GM23338 (cell line): ENCODE results near the gene C11orf65. TPM values are rescaled to one million over a fixed set of nuclear protein-coding genes. Genes with fewer than 3 reads are reported as not detected.

Experiments
- ATAC-seq: fragments of 200-7000 bp; cut with Tn5 transposase; 3 replicates; pipeline ENCODE4 v1.9.1; 2020
- DNase-seq: peaks from one replicate; pipeline ENCODE4 v3.0.0-alpha.2; 2015; ENCODE audit warnings: low spot score
- H2AFZ ChIP-seq: fragments of 200-600 bp; sonication (generic); 2 replicates; pipeline ENCODE4 v1.8.0; 2016; ENCODE audit warnings: antibody characterized with exemption, mild to moderate bottlenecking, moderate library complexity
- H3F3A ChIP-seq: fragments of 200-600 bp; sonication (generic); replicated peaks from 2 replicates; pipeline ENCODE4 v1.8.0; 2017; ENCODE audit warnings: antibody characterized with exemption, mixed run types, low read depth
- H3K27ac ChIP-seq: fragments of 200-600 bp; sonication (generic); 2 replicates; pipeline ENCODE4 v1.6.1; 2016; ENCODE audit warnings: low read depth
- H3K27me3 ChIP-seq: fragments of 200-600 bp; sonication (generic); 2 replicates; pipeline ENCODE4 v1.8.0; 2016; ENCODE audit warnings: mild to moderate bottlenecking, mixed run types, moderate library complexity; ENCODE audit not compliant: insufficient read depth
- H3K36me3 ChIP-seq: fragments of 200-600 bp; sonication (generic); 2 replicates; pipeline ENCODE4 v1.8.0; 2016; ENCODE audit warnings: mild to moderate bottlenecking; ENCODE audit not compliant: insufficient read depth
- H3K4me1 ChIP-seq: fragments of 200-600 bp; sonication (generic); 2 replicates; pipeline ENCODE4 v1.8.0; 2016; ENCODE audit warnings: mild to moderate bottlenecking, moderate library complexity; ENCODE audit not compliant: insufficient read depth
- H3K4me2 ChIP-seq: fragments of 200-600 bp; sonication (generic); 2 replicates; pipeline ENCODE4 v1.7.1; 2017; ENCODE audit warnings: mixed run types
- H3K4me3 ChIP-seq: fragments of 200-600 bp; sonication (generic); 2 replicates; pipeline ENCODE4 v1.6.1; 2016; ENCODE audit warnings: mixed run types
- H3K79me2 ChIP-seq: fragments of 200-600 bp; sonication (generic); replicated peaks from 2 replicates; pipeline ENCODE4 v1.8.0; 2017; ENCODE audit warnings: mild to moderate bottlenecking; ENCODE audit not compliant: insufficient read depth
- H3K9me2 ChIP-seq: fragments of 200-600 bp; sonication (generic); 2 replicates; pipeline ENCODE4 v1.8.0; 2017; ENCODE audit not compliant: insufficient read depth
- H4K20me1 ChIP-seq: fragments of 200-600 bp; sonication (generic); replicated peaks from 2 replicates; pipeline ENCODE4 v1.8.0; 2017; ENCODE audit warnings: mild to moderate bottlenecking; ENCODE audit not compliant: insufficient read depth
- H3K27ac Mint-ChIP-seq: 2 replicates; pipeline ENCODE4 v1.8.0; 2020; ENCODE audit warnings: inconsistent platforms, mild to moderate bottlenecking, moderate library complexity, mixed read lengths
- H3K27me3 Mint-ChIP-seq: 3 replicates; pipeline ENCODE4 v1.8.0; 2022; ENCODE audit warnings: low read depth, mild to moderate bottlenecking, moderate library complexity, mixed read lengths, inconsistent platforms; ENCODE audit not compliant: insufficient read depth, poor library complexity
- H3K36me3 Mint-ChIP-seq: 3 replicates; pipeline ENCODE4 v1.8.0; 2021; ENCODE audit warnings: low read depth, mild to moderate bottlenecking, inconsistent platforms, moderate library complexity, mixed read lengths
- H3K4me1 Mint-ChIP-seq: 3 replicates; pipeline ENCODE4 v1.8.0; 2020; ENCODE audit warnings: mild to moderate bottlenecking, inconsistent platforms, mixed read lengths
- H3K4me3 Mint-ChIP-seq: 3 replicates; pipeline ENCODE4 v1.8.0; 2021; ENCODE audit warnings: moderate library complexity, mild to moderate bottlenecking, inconsistent platforms, mixed read lengths
- H3K9me3 Mint-ChIP-seq: 3 replicates; pipeline ENCODE4 v1.8.0; 2020; ENCODE audit warnings: moderate library complexity, mild to moderate bottlenecking, inconsistent platforms, mixed read lengths
- CREB1 ChIP-seq: fragments of 250-450 bp; sonication (Bioruptor Pico); IDR thresholded peaks from 2 replicates; pipeline ENCODE4 v1.5.0; 2020; ENCODE audit warnings: low read depth, mild to moderate bottlenecking, moderate library complexity
- EZH2 ChIP-seq: fragments of 200-600 bp; sonication (generic); IDR thresholded peaks from one replicate; pipeline ENCODE4 v1.8.0; 2017; ENCODE audit warnings: antibody characterized with exemption, mild to moderate bottlenecking, low read depth; ENCODE audit not compliant: unreplicated experiment
- EZH2phosphoT487 ChIP-seq: fragments of 200-600 bp; sonication (generic); IDR thresholded peaks from one replicate; pipeline ENCODE4 v1.8.1; 2018; ENCODE audit warnings: antibody characterized with exemption; ENCODE audit not compliant: unreplicated experiment
- JUNB ChIP-seq: IDR thresholded peaks from one replicate; pipeline ENCODE4 v1.6.1; 2016; ENCODE audit warnings: antibody characterized with exemption; ENCODE audit not compliant: unreplicated experiment
- NANOG ChIP-seq: IDR thresholded peaks from 2 replicates; pipeline ENCODE4 v1.6.1; 2016; ENCODE audit warnings: antibody characterized with exemption, borderline replicate concordance
- POLR2AphosphoS5 ChIP-seq: IDR thresholded peaks from 2 replicates; pipeline ENCODE4 v1.6.1; 2016; ENCODE audit warnings: antibody characterized with exemption, low read depth
- STAT1 ChIP-seq: IDR thresholded peaks from one replicate; pipeline ENCODE4 v1.6.1; 2016; ENCODE audit warnings: antibody characterized with exemption; ENCODE audit not compliant: unreplicated experiment
- ZNF114 ChIP-seq: fragments of 250-450 bp; sonication (Bioruptor Pico); IDR thresholded peaks from 2 replicates; pipeline ENCODE4 v1.5.0; 2020; ENCODE audit warnings: mild to moderate bottlenecking, moderate library complexity
- ZNF331 ChIP-seq: fragments of 250-450 bp; sonication (Bioruptor Pico); IDR thresholded peaks from 2 replicates; pipeline ENCODE4 v1.5.0; 2020; ENCODE audit warnings: low read depth, mild to moderate bottlenecking, moderate library complexity
- polyA plus RNA-seq: library from polyadenylated mRNA; unstranded; fragments of >200 nt; fragmentation: Nextera tagmentation; extraction: Ambion mirVana; gene quantifications from 2 replicates; pipeline ENCODE4 v1.2.1, GENCODE V29; 2016
- total RNA-seq: library from RNA; depleted of rRNA; stranded (reverse); fragments of >200 nt; shearing (Covaris generic); gene quantifications from 2 replicates; pipeline ENCODE4 v1.2.3, GENCODE V29; 2014
- TF ChIP-seq, protein P1 (sequence below): IDR thresholded peaks from one replicate; pipeline ENCODE4 v1.6.1; 2018; ENCODE audit warnings: antibody characterized with exemption; ENCODE audit not compliant: unreplicated experiment
- TF ChIP-seq, protein P2 (sequence below), 2 experiments: fragments of 200-600 bp in 1 of 2; sonication (generic) in 1 of 2; conservative IDR thresholded peaks; 2 replicates each; pipeline versions ENCODE4 v1.5.1 to v1.6.1; 2016 to 2017; ENCODE audit warnings: antibody characterized with exemption in 2 of 2, low read depth in 2 of 2, mild to moderate bottlenecking in 2 of 2, moderate library complexity in 1 of 2
- TF ChIP-seq, protein P3 (sequence below): IDR thresholded peaks from 2 replicates; pipeline ENCODE4 v1.6.1; 2016; ENCODE audit warnings: antibody characterized with exemption
- TF ChIP-seq, protein P4 (sequence below): fragments of 250-450 bp; sonication (Bioruptor Pico); IDR thresholded peaks from 2 replicates; pipeline ENCODE4 v1.5.0; 2020; ENCODE audit warnings: mild to moderate bottlenecking, moderate library complexity

The C11orf65 gene
- total and polyA plus RNA-seq, 2 experiments from 2014 or later: 0.21 to 1.7 TPM

DNA sequence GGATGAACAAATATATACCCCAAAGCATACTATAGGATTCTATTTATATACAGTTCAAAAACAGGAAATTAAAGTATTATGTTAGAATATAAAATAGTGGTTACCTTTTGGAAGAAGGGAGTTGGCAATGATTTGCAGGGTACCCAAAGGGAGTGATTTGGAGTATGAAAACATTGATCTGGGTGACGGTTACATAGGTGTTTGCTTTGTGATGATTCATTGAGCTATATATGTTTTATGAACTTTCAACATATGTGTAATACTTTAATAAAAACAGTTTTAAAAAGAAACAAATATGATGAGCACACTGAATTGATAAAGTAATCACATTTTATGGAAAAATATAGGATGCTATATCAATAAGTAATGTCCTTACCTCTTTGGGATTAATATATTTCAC, 36.0 kb downstream of the C11orf65 start:
- no peak overlapping the region for H3K27ac Mint-ChIP-seq
- no peaks in the 10 kb centered on the region for H4K20me1 ChIP-seq
- H3K27me3 Mint-ChIP-seq: peaks cover 4% of the 10 kb centered on the region
- H3K4me2 ChIP-seq: no peak overlapping the region
- H3K27me3 ChIP-seq: no peaks in the 10 kb centered on the region
- peaks cover 20% of the 10 kb centered on the region for H3K9me3 Mint-ChIP-seq
- peaks cover 5% of the 10 kb centered on the region; the same call in 1 of the 2 replicates for H3K9me2 ChIP-seq
- H3K79me2 ChIP-seq: no peaks in the 10 kb centered on the region
- DNase-seq (no peak), ATAC-seq (no peak)
- H2AFZ ChIP-seq: no peak overlapping the region
- H3K36me3 Mint-ChIP-seq: peaks cover 2% of the 10 kb centered on the region; the same call in 1 of the 3 replicates
- H3K4me3 Mint-ChIP-seq: no peak overlapping the region
- H3K27ac ChIP-seq: no peak overlapping the region
- H3F3A ChIP-seq: no peaks in the 10 kb centered on the region
- TF ChIP-seq JUNB (no peak), EZH2phosphoT487 (no peak), POLR2AphosphoS5 (no peak), CREB1 (no peak), STAT1 (no peak), ZNF114 (CRISPR knock-in tag) (no peak), NANOG (no peak), EZH2 (no peak), ZNF331 (CRISPR knock-in tag) (no peak)
- TF ChIP-seq, protein P1, sequence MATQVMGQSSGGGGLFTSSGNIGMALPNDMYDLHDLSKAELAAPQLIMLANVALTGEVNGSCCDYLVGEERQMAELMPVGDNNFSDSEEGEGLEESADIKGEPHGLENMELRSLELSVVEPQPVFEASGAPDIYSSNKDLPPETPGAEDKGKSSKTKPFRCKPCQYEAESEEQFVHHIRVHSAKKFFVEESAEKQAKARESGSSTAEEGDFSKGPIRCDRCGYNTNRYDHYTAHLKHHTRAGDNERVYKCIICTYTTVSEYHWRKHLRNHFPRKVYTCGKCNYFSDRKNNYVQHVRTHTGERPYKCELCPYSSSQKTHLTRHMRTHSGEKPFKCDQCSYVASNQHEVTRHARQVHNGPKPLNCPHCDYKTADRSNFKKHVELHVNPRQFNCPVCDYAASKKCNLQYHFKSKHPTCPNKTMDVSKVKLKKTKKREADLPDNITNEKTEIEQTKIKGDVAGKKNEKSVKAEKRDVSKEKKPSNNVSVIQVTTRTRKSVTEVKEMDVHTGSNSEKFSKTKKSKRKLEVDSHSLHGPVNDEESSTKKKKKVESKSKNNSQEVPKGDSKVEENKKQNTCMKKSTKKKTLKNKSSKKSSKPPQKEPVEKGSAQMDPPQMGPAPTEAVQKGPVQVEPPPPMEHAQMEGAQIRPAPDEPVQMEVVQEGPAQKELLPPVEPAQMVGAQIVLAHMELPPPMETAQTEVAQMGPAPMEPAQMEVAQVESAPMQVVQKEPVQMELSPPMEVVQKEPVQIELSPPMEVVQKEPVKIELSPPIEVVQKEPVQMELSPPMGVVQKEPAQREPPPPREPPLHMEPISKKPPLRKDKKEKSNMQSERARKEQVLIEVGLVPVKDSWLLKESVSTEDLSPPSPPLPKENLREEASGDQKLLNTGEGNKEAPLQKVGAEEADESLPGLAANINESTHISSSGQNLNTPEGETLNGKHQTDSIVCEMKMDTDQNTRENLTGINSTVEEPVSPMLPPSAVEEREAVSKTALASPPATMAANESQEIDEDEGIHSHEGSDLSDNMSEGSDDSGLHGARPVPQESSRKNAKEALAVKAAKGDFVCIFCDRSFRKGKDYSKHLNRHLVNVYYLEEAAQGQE: no peak
- TF ChIP-seq, protein P2, sequence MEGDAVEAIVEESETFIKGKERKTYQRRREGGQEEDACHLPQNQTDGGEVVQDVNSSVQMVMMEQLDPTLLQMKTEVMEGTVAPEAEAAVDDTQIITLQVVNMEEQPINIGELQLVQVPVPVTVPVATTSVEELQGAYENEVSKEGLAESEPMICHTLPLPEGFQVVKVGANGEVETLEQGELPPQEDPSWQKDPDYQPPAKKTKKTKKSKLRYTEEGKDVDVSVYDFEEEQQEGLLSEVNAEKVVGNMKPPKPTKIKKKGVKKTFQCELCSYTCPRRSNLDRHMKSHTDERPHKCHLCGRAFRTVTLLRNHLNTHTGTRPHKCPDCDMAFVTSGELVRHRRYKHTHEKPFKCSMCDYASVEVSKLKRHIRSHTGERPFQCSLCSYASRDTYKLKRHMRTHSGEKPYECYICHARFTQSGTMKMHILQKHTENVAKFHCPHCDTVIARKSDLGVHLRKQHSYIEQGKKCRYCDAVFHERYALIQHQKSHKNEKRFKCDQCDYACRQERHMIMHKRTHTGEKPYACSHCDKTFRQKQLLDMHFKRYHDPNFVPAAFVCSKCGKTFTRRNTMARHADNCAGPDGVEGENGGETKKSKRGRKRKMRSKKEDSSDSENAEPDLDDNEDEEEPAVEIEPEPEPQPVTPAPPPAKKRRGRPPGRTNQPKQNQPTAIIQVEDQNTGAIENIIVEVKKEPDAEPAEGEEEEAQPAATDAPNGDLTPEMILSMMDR (conservative IDR thresholded peaks at IDR 0.05; ENCODE audit: low read depth in 2 of 2): no peak
- TF ChIP-seq, protein P3, sequence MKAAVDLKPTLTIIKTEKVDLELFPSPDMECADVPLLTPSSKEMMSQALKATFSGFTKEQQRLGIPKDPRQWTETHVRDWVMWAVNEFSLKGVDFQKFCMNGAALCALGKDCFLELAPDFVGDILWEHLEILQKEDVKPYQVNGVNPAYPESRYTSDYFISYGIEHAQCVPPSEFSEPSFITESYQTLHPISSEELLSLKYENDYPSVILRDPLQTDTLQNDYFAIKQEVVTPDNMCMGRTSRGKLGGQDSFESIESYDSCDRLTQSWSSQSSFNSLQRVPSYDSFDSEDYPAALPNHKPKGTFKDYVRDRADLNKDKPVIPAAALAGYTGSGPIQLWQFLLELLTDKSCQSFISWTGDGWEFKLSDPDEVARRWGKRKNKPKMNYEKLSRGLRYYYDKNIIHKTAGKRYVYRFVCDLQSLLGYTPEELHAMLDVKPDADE: no peak
- TF ChIP-seq, protein P4, sequence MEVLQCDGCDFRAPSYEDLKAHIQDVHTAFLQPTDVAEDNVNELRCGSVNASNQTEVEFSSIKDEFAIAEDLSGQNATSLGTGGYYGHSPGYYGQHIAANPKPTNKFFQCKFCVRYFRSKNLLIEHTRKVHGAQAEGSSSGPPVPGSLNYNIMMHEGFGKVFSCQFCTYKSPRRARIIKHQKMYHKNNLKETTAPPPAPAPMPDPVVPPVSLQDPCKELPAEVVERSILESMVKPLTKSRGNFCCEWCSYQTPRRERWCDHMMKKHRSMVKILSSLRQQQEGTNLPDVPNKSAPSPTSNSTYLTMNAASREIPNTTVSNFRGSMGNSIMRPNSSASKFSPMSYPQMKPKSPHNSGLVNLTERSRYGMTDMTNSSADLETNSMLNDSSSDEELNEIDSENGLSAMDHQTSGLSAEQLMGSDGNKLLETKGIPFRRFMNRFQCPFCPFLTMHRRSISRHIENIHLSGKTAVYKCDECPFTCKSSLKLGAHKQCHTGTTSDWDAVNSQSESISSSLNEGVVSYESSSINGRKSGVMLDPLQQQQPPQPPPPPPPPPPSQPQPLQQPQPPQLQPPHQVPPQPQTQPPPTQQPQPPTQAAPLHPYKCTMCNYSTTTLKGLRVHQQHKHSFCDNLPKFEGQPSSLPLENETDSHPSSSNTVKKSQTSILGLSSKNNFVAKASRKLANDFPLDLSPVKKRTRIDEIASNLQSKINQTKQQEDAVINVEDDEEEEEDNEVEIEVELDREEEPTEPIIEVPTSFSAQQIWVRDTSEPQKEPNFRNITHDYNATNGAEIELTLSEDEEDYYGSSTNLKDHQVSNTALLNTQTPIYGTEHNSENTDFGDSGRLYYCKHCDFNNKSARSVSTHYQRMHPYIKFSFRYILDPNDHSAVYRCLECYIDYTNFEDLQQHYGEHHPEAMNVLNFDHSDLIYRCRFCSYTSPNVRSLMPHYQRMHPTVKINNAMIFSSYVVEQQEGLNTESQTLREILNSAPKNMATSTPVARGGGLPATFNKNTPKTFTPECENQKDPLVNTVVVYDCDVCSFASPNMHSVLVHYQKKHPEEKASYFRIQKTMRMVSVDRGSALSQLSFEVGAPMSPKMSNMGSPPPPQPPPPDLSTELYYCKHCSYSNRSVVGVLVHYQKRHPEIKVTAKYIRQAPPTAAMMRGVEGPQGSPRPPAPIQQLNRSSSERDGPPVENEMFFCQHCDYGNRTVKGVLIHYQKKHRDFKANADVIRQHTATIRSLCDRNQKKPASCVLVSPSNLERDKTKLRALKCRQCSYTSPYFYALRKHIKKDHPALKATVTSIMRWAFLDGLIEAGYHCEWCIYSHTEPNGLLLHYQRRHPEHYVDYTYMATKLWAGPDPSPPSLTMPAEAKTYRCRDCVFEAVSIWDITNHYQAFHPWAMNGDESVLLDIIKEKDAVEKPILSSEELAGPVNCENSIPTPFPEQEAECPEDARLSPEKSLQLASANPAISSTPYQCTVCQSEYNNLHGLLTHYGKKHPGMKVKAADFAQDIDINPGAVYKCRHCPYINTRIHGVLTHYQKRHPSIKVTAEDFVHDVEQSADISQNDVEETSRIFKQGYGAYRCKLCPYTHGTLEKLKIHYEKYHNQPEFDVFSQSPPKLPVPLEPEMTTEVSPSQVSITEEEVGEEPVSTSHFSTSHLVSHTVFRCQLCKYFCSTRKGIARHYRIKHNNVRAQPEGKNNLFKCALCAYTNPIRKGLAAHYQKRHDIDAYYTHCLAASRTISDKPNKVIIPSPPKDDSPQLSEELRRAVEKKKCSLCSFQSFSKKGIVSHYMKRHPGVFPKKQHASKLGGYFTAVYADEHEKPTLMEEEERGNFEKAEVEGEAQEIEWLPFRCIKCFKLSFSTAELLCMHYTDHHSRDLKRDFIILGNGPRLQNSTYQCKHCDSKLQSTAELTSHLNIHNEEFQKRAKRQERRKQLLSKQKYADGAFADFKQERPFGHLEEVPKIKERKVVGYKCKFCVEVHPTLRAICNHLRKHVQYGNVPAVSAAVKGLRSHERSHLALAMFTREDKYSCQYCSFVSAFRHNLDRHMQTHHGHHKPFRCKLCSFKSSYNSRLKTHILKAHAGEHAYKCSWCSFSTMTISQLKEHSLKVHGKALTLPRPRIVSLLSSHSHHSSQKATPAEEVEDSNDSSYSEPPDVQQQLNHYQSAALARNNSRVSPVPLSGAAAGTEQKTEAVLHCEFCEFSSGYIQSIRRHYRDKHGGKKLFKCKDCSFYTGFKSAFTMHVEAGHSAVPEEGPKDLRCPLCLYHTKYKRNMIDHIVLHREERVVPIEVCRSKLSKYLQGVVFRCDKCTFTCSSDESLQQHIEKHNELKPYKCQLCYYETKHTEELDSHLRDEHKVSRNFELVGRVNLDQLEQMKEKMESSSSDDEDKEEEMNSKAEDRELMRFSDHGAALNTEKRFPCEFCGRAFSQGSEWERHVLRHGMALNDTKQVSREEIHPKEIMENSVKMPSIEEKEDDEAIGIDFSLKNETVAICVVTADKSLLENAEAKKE (CRISPR knock-in tag): no peak
- H3K36me3 ChIP-seq: no peaks in the 10 kb centered on the region
- H3K4me1 Mint-ChIP-seq: no peaks in the 10 kb centered on the region
- H3K4me3 ChIP-seq: no peak overlapping the region
- no peaks in the 10 kb centered on the region for H3K4me1 ChIP-seq
